Measurements from ENCODE around the gene PARPBP.

GRCh38 chr12:102172436-102172835 is 52.5 kb downstream of the PARPBP start:
- TF ChIP-seq CTCF (IDR thresholded peaks at IDR 0.05) (no peak), POLR2A (IDR thresholded peaks at IDR 0.05) (no peak), POLR2AphosphoS5 (IDR thresholded peaks at IDR 0.05) (no peak)
